ENCODE data around the gene LMX1B. TPM values are rescaled to one million over a fixed set of nuclear protein-coding genes. Genes with fewer than 3 reads are reported as not detected.

The LMX1B gene
- polyA plus RNA-seq, 1 donor, result 18.3 TPM

DNA sequence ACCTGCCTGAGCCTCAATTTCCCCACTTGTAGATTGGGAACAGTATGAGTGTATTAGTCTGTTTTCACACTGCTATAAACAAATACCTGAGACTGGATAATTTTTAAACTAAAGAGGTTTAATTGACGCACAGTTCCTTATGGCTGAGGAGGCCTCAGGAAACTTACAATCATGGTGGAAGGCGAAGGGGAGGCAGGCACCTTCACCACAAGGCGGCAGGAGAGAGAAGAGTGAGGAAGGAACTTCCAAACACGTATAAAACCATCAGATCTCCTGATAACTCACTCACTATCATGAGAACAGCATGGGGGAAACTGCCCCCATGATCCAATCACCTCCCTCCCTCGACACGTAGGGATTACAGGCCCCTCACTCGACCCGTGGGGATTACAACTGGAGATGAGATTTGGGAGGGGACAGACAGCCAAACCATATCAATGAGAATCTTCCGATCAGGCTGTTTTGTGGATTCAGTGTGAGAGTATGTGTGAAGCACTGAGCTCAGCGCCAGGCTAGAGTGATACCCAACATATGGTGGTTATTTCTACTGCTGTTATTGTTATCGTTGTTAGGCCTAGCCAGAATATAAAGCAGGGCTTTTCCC lies 14.6 kb upstream of the LMX1B start:
- no peak for DNase-seq

DNA sequence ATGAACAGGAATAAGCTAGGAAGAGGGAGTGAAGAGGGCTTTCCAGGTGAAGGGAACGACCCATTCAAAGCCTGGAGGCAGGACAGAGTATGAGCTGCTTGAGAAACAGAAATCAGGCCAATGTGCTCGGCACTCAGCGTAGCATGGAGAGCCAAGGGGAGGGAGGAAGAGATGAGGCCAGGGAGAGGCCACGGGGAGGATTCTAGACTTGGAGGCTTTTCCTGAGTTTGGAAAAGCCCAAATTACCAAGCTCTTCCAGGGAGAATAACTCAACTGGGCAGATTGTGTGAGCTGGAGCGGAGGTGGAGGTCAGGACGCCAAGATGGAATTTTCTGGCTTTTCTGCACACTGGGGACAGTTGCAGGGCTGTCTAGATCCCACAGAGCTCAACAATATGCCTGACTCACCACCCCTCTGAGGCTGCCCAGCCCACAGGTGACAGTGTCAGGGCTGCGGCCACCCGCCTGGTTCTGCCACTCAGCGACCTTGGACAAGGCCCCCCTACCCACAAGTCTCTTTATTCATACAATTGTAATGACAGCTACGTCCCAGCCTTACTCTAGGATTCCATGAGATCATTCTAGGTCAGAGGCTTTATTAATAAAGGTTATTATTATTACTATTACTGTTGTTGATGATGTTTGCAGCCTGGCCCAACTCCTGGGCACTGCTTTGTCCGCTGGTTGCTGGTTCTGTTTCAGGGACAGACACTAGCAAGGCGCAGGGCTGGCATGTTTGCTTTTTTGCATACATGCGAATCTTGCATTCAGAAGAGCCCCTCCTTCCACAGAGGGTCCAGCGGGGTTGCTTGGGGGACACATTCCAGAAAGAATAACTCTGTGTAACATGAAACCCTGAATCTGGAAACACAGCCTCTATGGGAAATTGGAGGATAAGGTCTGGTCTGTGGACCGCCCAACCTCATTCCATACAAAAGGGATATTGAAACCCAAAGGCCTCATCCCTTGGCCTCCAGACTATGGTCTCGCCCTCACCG lies 9.4 kb upstream of the LMX1B start:
- no peak for DNase-seq

- DNase-seq, result no peak
Measured at GRCh38 chr9:126605792-126606482, 7.8 kb upstream of the LMX1B start.

DNA sequence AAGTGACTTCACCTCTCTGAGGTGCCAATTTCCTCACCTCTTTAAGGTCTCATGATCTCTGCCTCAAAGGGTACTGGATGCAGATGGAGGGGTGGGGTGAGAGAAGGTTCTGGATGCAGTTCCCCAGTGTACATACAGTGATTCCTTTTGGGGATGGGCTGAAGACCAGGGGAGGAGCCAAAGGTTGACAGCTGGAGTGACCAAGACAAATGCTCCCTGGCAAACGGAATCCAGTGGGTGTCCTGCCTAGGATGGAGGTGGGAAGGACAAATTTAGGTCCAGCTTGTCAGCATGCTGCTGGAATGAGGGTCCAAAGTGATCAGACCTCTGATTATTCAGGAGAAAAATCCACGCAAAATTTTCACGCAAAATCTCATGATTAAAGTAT lies 7.3 kb upstream of the LMX1B start:
- no peak for DNase-seq

DNA sequence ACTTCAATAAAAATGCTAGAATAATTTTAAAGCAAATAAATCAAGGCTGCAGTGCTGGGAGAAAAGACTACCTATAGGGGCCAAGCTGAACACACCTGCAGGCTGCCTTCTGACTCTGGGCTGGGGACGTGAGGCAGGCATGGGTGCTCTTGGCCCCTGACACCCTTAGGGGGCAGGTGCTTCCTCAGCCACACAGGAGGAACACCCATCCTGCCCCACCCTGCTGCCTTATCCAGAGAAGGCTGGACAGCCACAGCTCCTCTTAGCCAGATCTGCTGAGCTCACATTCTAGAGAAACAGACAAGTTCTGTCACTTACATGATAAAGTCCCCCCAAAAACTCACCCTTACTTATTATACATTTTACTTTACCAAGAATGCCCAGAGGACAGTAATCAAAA lies 6.6 kb upstream of the LMX1B start:
- no peak for DNase-seq

DNA sequence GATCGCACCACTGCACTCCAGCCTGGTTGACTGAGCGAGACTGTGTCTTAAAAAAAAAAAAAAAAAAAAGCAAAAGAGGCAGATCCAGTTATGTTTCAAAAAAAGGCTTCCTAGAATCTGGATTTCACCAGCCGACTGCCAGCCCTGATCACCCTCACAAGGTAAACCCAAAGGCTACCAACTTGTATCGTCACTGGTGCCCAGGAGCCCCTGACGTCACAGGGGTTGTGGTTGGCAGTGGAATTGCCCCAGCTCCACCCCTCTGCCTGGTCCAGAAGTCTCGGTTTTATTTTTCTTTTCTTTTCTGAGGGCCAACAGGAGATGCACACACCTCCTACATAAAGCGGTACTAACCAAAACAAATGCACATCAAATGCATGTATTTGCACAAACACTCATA lies 6.0 kb upstream of the LMX1B start:
- DNase-seq, result no peak

DNA sequence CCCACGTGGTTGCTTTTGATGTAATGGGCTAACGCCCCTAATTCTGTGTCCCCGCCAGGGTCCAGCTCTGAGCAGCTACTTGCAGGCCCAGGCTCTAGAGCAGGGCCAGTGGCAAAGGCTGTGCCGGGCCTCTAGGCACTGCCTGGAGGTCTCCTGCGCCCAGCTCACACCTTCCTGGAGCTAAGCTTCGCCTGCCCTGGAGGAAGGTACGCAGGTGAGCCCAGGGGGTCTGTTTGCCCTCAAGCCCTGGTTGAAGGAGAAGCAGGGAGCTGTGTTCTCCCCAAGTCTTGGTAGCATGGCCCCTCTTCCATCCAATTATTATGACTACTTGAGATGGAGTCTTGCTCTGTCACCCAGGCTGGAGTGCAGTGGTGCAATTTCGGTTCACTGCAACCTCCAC lies 5.2 kb upstream of the LMX1B start:
- no peak for DNase-seq

DNA sequence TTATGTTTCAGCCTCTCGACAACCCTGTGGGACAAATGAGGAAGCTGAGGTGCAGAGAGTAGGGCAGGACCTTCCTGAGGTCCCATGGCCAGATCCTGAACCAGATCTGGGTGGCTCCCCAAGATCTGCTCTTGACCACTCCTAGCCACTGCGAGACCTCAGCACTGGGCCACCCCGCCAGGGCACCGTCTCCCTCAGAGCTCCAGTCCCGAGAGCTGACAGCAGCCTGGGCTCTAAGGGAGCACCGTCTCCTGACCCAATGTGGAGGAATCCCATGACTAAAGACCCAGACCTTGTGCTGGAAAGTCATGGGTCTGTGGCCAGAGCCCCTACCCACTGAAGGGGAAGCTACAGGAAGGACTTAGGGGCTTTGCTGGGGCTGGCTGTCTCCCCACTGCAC lies 4.5 kb upstream of the LMX1B start:
- DNase-seq, result no peak

- no peak for DNase-seq
Measured at GRCh38 chr9:126609711-126610388, 3.9 kb upstream of the LMX1B start.

DNA sequence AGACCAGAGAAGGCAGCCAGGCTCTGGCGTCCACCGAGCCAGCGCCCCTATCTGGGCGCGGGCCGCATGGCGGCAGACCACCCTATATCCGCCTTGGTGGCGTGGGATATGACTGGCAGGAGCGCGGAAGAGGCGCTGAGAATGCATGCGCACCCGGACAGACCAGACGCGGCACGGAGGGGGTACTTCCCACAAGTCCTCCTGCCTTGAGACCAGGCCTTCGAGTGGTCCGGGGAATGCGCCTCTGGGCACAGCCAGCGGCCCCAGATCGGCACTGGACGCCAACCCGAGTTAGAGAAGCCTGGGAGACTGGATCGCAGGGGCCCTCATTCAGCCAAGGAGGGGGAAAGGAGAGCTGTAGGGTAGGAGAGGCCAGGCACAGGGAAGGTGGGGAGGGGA lies 2.5 kb upstream of the LMX1B start:
- no peak for DNase-seq

GRCh38 chr9:126611592-126612325 lies 2.0 kb upstream of the LMX1B start:
- no peak for DNase-seq

GRCh38 chr9:126612326-126612812 lies 1.4 kb upstream of the LMX1B start:
- DNase-seq, result no peak

DNA sequence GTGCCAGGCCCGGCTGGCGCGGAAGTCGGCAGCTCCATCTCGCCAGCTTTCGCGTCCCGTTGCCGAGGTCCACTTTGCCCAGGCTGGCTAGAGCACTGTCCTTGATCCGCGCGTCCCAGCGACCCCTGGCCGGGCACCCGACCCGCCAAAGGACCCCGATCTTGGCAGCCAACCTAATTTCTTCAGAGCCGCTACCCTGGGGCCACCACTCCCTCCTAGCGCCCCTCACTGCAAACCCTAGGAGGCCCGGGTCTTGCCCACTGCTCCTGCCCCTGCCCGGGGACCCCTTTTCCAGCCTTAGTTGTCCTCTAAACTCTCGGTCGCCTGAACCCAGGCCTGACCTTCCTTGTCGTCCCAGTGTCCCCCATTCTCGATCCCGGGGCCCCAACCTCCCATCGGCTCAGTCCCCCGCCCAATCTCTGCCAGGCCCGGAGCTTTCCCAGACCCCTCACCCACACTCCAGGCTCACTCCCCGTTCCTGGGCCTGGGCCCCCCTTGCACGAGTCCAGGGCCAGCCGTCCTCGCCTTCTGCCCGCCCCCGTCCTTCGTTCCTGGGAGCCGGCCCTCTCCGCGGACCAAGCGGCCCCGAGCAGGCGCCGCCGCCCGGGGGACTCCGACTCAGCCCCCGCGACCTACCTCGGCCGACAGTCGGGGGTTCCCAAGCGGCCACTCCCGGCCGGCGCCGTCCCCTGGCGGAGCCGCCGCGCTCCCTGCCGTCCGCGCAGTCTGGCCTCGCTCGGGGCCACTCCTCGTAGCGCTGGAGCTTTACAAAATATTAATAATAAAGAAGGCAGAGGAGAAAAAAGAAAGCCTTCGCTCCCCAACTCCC lies 701 bp upstream of the LMX1B start:
- no peak for DNase-seq

- DNase-seq, result no peak
Measured at GRCh38 chr9:126614088-126614454, 343 bp downstream of the LMX1B start.

DNA sequence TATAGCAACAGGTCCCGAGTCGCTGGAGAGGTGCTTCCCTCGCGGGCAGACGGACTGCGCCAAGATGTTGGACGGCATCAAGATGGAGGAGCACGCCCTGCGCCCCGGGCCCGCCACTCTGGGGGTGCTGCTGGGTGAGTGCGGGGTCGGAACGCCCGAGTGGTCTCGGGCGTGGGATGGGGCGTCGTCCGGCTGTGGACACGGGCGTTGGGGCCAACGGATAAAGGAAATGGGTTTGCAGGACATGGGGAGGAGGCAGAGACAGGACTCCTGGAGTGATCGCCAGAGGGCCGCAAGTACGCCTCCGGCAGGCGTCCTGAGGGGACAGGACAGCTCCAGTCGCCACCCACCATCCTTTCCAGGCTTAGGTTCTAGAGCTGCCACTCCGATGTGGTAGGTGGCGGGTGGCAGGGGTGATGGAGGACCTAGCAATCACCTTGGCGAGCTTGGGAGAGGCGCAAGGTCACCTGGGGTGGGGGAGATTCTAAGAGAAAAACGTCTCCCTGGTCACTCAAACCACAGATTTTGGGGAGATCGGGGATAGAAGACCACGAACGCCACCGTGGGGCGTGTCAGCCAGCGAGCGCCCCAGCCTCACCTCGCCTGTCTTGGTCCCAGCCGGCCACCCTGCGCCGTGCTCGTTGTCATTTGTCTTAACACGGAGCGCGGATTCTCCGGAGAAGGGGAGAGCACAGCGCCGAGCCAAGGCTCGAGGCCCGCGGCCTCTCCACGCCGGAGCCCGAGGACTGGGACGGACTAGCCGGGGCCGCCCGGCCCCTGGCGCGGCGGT lies 922 bp downstream of the LMX1B start:
- DNase-seq, result no peak

GRCh38 chr9:126615245-126615790 lies 1.6 kb downstream of the LMX1B start:
- DNase-seq, result no peak

- DNase-seq, result no peak
Measured at GRCh38 chr9:126615791-126616447, 2.2 kb downstream of the LMX1B start.

- DNase-seq, result no peak
Measured at GRCh38 chr9:126616521-126616976, 2.8 kb downstream of the LMX1B start.

Data from left kidney (tissue), 2 donors.